GM21526 (cell line): ENCODE measurements around the gene SETD1B.

Experiments used
- ATAC-seq: cut with Tn5 transposase; IDR thresholded peaks from one replicate; pipeline ENCODE4 v1.9.1; 2021; ENCODE audit warnings: moderate library complexity; ENCODE audit not compliant: unreplicated experiment, low FRiP score

The SETD1B gene

DNA sequence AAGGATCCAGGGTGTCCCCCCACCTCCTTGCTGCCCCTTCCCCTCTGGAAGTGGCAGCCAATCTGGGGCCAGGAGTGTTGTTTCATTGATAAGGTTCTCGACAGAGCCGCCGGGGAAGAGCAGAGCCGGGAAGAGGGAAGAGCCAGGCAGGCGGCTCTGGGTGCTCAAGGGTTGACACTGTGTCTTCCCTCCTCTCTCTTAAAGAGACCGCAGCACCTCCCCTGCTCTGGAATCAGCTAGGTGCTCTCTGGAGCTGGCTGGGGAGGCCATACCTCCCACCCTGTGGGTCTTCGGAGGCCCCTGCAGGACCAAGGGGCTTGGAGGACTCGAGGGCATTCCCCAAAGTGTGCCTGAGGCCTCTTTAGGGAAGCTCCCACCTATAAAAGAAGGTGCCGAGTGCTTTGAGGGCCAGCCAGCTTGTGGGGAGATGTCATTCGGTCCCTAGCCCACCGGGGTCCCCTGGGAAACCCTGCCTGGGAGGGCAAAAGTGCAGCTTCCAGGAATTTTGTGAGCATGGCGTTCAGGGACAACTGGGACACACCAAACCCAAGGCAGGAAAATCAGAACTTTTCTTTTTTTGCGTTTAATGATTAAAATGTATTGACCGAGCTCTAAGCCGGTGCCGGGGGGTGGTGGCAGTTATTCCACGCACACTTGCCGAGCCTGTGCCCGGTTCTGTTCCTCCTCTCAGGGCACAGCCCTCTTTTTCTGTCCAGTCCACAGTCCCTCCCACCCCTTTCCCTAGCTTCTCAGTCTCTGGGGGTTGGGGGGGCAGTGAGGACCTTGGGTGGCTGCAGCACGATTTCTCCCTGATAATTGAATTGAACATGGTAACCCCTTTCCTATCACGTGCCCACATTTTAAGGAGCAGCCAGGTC, 3.0 kb downstream of the SETD1B start:
- ATAC-seq = no peak

DNA sequence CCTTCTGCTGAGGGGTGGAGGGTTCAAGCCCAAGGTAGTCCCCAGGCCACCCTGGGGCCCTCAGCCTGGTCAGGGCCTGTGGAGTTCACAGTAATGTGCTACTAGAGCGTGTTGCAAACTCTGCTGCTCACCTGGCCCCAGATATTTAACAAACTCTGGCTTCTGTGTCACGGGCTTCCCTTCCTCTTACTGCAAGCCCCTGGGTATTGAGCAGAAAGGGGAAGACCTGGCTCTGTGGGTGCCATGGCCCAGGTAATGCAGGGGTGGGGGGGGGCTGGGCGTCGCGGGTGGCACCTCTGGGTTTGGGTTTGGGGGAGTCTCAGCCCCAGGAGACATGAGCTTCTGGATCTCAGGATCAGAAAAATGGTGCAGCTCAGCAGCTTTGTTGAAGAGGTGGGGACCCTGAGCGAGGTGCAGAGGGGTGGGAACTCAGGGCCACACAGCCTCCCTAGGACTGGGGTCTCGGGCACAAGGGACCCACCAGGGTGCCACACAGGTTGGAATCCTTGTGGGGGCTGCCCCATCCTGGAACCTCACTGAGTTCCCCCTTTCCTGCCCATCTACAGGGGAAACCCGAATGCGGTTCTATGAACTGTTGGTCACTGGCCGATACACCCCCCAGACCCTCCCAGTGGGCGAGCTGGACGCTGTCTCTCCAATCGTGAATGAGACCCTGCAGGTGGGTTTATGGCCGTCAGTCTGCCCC, 4.0 kb downstream of the SETD1B start:
- ATAC-seq = no peak

DNA sequence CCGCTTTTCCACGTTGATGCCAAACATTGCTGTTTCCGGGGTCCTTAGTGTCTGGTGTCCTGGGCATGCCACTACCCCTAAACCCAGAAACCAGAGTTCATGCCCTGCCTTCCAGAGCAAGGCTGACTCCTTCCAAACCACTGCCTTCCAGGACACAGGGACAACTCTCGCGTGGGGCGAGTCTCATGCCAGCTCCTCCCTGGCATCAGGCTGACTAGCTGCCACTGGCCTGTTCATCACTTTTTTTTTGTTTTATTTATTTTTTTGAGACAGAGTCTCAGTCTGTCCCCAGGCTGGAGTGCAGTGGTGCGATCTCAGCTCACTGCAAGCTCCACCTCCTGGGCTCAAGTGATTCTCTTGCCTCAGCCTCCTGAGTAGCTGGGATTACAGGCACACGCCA, 4.8 kb downstream of the SETD1B start:
- no peak for ATAC-seq

DNA sequence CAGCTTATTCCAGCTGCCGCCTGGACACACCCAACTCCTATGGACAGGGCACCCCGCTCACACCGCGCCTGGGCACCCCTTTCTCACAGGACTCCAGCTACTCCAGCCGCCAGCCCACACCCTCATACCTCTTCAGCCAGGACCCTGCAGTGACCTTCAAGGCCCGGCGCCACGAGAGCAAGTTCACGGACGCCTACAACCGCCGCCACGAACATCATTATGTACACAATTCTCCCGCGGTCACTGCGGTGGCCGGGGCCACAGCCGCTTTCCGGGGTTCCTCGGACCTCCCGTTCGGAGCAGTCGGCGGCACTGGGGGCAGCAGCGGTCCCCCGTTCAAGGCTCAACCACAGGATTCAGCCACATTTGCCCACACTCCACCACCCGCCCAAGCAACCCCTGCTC, 5.9 kb downstream of the SETD1B start:
- no peak for ATAC-seq

DNA sequence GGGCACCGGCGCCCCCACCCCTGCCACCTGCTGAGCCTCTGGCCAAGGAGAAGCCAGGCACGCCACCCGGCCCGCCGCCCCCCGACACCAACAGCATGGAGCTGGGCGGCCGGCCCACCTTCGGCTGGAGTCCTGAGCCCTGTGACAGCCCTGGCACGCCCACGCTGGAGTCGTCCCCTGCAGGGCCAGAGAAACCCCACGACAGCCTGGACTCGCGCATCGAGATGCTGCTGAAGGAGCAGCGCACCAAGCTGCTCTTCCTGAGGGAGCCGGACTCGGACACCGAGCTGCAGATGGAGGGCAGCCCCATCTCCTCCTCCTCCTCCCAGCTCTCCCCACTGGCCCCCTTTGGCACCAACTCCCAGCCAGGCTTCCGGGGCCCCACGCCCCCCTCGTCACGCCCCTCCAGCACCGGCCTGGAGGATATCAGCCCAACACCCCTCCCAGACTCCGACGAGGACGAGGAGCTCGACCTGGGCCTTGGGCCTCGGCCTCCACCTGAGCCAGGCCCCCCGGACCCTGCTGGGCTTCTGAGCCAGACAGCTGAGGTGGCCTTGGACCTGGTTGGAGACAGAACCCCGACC, 6.5 kb downstream of the SETD1B start:
- ATAC-seq = no peak

DNA sequence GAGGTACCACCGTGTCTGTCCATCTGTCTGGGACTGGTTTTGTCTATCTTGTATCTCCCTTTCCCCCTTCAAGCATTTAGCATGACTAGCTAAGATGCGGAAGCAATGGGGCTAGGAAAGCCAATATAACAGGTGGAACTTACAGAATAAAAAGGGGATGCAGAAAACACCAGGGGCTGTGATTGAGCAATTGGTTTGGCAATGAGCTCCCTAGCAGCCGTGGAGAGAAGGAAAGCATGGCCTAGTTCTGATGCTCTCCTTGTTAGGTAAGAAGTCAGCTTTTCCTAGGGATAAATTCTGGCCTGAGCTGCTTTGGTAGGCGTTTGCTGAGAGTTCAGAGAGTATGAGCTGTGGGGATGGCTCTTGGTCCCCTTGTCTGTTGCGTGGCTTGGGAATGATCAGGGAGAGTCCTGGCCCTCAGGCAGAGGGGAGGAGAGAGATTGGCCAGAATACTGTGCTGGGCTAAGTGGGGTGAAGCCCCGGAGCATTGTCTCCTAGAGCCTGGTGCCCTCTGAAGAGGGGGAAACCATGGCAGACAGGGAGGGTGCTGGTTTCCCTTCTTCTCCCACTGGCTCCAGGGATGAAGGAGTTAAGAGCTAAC, 7.1 kb downstream of the SETD1B start:
- ATAC-seq = no peak

DNA sequence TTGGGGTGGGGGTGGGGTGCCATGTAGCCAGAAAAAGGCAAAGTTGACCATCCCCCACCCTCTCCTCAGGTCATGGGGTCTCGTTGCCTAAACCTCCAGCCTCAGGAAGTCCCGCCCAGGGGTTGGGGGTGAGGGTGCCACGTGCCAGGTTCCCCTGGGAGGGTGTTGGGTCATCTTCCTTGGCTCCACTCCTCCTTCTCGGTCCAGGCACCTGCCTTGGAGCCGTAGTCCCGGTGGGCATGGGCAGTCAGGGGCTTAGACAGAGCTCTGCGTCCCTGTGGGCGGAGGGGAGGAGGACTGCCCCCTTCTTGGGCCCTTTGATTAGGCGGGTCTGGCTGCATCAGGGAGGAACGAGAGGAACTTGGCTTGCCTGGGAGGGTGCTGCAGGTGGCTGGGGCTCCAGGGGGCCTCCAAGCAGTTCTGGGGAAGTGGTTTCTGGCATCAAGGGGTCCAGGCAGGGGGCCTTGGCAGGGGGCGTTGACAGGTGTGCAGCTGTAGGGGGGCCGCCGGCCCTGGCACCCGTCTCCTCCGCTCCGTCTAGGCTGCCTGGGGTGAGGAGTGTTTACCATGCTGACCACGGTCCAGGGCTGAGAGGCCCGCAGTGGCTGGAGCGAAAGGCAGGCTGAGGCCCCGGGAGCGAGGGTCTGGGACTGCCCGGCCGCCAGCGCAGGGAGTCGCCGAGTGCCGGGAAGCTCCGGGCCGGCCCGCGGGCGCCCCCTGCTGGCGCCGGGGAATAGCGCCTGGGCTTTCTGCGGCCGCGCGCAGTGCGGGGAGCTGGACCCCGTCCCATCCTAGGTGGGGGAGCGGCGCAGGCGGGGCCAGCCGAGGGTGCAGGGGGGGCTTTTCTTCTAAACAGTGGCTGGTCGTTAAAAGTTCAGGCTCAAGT, 7.9 kb downstream of the SETD1B start:
- peak; percentile 45 for ATAC-seq

DNA sequence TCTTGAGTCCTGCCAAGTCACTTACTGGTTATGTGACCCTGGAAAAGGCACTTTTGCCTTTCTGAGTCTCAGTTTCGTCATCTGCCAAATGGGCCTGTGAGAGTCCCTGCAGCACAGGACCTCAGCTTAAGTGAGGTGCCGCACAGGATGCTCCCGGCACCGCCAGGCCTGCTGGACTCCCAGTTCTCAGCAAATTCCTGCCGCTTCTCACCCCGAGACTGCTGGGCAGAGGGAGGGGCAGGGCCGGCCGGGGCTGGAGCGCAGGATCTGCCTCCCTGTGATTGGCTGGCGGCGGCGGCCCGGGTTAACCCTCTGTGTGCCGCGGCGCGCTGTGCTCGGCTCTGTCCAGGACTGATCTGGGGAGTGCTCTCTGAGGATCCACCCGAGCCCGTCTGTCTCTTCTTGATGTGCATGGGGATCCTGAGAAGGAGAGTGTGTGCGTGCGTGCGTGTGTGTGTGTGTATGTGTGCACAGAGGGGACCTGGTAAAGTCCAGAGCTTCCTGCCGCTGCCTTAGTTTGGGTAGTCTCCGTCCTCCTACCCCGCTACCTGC, 8.6 kb downstream of the SETD1B start:
- no peak for ATAC-seq

DNA sequence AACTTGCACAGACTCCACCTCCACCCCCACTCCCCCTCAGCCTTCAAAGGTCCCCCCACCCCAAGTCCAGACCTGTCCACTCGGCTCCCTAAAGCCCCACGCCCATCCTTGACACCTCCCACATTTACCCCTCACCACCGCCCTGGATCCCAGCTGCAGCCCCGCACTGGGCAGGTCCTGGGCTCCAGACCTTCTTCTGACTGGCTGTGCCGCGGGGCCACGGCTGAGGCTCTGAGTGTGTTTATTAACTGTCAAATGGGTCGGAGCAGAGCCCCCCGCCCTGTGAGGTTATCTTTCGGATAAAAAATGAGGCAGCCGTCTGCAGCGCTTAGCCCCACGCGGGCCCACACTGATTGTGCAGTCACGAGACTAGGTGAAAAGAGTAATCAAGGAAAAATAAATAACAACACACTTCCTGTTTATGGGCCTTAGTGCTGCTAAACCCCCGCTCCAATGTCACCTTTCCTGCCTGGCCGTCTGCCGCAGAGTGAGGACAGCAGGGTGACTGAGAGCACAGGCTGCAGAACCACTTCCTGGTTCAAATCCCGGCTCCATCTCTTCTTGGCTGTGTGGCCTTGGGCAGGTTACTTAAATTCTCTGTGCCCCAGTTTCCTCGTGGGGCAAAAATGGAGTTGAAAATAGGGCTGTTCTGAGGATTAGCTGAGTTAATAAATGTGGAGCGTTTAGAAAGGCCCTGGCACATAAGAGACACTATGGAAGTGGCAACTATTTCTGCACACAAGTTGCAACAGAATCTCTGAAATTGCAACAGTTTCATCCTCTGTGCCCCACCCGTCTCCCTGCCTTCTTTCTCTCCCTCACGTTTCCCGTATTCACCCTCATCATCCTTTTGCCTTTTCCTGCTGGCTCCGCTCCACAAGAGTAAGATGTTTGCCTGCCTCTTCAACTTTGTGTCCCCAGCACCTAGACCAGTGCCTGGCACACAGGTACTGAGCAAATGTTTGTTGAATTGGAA, 9.4 kb downstream of the SETD1B start:
- ATAC-seq = no peak

DNA sequence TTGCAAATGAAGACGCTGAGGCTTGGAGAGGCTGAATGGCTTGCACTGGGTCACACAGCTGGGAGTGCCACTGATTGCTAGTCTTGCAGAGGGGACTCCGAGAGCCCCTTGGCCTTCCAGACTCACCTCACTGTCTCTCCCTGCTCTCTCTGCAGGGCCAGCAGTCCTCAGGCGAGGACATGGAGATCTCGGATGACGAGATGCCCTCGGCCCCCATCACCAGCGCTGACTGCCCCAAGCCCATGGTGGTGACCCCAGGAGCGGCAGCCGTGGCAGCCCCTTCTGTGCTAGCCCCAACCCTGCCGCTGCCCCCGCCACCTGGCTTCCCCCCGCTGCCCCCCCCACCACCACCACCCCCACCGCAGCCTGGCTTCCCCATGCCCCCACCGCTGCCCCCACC, 10.1 kb downstream of the SETD1B start:
- ATAC-seq = no peak

DNA sequence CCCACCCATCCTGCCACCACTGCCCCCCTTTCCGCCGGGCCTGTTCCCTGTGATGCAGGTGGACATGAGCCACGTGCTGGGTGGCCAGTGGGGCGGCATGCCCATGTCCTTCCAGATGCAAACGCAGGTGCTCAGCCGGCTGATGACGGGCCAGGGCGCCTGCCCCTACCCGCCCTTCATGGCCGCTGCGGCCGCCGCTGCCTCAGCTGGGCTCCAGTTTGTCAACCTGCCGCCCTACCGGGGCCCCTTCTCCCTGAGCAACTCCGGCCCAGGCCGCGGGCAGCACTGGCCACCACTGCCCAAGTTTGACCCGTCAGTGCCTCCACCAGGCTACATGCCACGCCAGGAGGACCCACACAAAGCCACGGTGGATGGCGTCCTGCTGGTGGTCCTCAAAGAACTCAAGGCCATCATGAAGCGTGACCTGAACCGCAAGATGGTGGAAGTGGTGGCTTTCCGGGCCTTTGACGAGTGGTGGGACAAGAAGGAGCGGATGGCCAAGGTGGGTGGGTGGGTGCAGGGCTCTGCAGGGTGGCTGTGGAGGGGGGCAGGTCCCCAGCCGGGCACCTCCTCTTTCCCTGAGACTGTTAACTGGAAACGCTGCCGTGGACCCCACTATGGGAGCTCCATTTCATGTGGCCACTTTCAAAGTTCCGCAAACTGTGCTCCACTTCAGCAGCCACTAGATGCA, 10.8 kb downstream of the SETD1B start:
- ATAC-seq = no peak

DNA sequence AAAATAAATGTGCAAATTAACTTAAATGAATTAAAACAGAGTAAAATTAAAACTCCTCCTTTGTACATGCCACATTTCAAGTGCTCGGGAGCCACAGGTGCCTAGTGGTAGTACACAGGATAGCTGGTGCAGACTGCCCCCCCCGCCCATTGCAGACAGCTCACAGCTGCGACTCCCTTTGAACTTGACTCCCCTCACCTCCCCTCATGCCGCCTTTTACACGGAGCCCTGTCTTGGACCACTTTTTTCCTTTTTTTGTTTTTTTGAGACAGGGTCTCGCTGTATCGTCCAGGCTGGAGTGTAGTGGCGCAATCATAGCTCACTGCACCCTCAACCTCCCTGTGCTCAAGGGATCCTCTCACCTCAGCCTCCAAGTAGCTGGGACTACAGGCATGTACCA, 11.5 kb downstream of the SETD1B start:
- no peak for ATAC-seq

DNA sequence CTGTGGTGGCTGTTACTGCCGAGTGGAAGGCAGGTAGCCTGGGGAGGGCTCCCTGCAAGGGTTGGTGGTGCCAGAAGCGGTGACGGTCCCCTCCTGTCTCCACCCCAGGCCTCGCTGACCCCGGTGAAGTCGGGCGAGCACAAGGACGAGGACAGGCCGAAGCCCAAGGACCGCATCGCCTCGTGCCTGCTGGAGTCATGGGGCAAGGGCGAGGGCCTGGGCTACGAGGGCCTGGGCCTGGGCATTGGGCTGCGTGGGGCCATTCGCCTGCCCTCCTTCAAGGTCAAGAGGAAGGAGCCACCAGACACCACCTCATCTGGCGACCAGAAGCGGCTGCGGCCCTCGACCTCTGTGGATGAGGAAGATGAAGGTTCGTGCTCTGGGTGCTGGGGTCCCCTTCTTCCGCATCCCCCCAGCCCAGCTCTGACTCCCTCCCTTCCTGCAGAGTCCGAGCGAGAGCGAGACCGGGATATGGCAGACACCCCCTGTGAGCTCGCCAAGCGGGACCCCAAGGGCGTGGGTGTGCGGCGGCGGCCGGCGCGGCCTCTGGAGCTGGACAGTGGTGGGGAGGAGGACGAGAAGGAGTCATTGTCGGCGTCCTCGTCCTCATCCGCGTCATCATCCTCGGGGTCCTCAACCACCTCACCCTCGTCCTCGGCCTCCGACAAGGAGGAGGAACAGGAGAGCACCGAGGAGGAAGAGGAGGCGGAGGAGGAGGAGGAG, 13.3 kb downstream of the SETD1B start:
- ATAC-seq = no peak

DNA sequence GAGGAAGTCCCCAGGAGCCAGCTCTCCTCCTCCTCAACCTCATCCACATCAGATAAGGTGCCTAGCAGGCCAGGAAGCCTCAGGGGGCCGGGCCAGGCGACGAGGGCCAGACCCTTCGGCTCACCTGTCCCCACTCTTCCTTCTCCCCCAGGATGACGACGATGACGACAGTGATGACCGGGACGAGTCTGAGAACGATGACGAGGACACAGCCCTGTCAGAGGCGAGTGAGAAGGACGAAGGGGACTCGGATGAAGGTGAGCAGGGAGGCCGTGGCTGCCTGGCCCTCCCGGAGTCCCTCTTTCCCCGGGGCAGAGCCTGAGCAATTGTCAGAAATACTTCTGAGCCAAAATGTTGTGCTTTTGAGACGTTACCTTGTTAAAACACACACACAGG, 13.8 kb downstream of the SETD1B start:
- ATAC-seq = no peak

DNA sequence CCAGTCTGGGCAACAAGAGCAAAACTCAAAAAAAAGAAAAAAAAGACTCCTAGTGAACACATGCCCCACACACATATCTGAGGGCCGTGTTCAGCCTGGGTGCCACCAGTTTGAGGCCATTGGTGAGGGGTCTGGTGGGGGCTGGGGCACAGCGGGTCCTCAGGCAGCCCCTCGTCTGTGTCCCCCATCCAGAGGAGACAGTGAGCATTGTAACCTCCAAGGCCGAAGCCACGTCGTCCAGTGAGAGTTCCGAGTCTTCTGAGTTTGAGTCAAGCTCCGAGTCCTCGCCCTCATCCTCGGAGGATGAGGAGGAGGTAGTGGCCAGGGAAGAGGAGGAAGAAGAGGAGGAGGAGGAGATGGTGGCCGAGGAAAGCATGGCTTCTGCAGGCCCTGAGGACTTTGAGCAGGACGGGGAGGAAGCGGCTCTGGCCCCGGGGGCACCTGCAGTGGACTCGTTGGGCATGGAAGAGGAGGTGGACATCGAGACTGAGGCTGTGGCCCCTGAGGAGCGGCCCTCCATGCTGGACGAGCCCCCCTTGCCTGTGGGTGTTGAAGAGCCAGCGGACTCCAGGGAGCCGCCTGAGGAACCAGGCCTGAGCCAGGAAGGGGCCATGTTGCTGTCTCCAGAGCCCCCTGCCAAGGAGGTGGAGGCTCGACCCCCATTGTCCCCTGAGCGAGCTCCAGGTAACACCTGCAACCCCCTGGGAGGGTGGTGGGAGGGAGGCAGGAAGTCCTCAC, 15.6 kb downstream of the SETD1B start:
- no peak for ATAC-seq

DNA sequence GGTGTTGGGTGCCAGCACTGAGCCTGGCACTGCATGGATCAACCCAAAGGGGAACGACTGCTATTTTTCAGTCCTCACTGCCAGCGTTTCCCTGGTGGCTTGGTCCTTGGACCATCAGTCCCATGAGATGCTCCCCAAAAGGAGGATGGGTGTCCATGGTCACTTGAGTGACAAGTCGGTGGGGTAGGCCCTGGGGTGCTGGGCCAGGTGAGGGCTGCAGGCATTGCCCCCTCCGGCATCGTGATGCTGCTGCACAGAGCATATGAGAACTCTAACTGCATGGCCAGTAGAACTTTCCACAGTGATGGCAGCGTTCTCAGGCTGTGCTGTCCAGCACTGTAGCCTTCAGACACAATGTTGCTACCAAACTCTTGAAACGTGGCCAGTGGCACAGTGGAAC, 16.2 kb downstream of the SETD1B start:
- ATAC-seq = no peak
